G401 (cell line): Measurements from ENCODE around the gene MS4A5. TPM values are rescaled to one million over a fixed set of nuclear protein-coding genes. Genes with fewer than 3 reads are reported as not detected.

ENCODE experiments used
- DNase-seq: peaks from one replicate; pipeline ENCODE4 v3.0.0-alpha.2; 2015; ENCODE audit warnings: low spot score
- in situ Hi-C: cut with HindIII; loops from 2 replicates; pipeline ENCODE4 v1.10.0; 2016; ENCODE audit warnings: low sequenced_read_pairs, mixed read lengths
- total RNA-seq: library from RNA; depleted of rRNA; stranded (reverse); fragments of >200 nt; shearing (Covaris generic); gene quantifications from 2 replicates; pipeline ENCODE4 v1.2.3, GENCODE V29; 2014; rRNA removed

The MS4A5 gene
- total RNA-seq, 1 experiment from 2014 or later = not detected

- DNase-seq = no peak
- in situ Hi-C loops = no loop called here
These were observed 39.5 kb downstream of the MS4A5 start for GRCh38 chr11:60468829-60469228.

DNA sequence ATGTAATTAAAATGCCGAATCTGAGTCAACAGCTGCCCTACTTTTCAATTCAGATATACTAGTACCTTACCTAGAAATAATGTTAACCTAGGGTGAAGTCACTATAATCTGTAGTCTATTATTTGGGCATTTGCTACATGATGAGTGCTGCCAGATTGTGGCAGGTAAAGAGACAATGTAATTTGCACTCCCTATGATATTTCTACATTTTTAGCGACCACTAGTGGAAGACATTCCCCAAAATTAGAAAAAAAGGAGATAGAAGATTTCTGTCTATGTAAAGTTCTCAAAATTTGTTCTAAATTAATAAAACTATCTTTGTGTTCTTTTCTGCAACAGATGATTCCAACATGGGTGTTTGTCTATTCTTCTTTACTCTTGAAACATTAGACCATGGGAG lies 40.4 kb downstream of the MS4A5 start:
- DNase-seq = no peak
- in situ Hi-C loops = no loop called here

GRCh38 chr11:60477035-60477445 lies 47.7 kb downstream of the MS4A5 start:
- no peak for DNase-seq
- in situ Hi-C loops = no loop called here

- DNase-seq = no peak
- in situ Hi-C loops = no loop called here
These were observed 53.0 kb downstream of the MS4A5 start for GRCh38 chr11:60482361-60482760.

DNA sequence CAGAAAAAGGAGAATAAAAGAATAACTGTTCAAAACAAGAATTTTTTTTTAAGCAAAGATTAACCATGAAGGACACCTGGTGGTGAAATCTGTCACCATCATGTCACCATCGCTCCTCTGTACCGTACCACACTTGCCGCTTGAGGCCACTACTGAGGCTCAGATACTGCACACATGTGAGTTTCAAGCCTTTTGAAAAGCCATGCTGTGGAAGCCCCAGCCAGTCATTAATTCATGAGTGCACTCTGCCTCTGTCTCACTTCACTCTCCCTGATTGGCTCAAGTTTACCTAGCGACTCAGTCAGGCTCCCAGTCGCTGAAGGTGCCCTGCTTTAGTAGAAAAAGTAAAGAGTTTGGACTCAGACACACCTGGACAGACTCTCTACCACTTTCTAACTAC lies 56.6 kb downstream of the MS4A5 start:
- peak; percentile 3 for DNase-seq
- in situ Hi-C loops = no loop called here

GRCh38 chr11:60492488-60493009 lies 63.2 kb downstream of the MS4A5 start, which contains the start of gene MS4A12:
TSS of gene MS4A12 (plus strand) at chr11:60492778. CDS start at chr11:60497319, 4,541 bp downstream.
- DNase-seq = no peak
- in situ Hi-C loops = no loop called here

- DNase-seq = no peak
- in situ Hi-C loops = no loop called here
These were observed 64.1 kb downstream of the MS4A5 start for GRCh38 chr11:60493454-60493853.

Other genes starting within 250 kb of the MS4A5 start
- not detected in 2 replicates for gene MS4A6A, start 246.5 kb upstream of the MS4A5 start, total RNA-seq
- gene MS4A4E, start 186.4 kb upstream of the MS4A5 start, total RNA-seq = not detected in 2 replicates
- gene MS4A4A, start 148.9 kb upstream of the MS4A5 start, total RNA-seq = not detected in 2 replicates
- gene MS4A6E, start 102.3 kb upstream of the MS4A5 start, total RNA-seq = not detected in 2 replicates
- not detected in 2 replicates for gene MS4A7, start 51.0 kb upstream of the MS4A5 start, total RNA-seq
- not detected in 2 replicates for gene MS4A14, start 33.1 kb upstream of the MS4A5 start, total RNA-seq
- gene MS4A1, start 26.3 kb downstream of the MS4A5 start, total RNA-seq = not detected in 2 replicates
- not detected in 2 replicates for gene MS4A12, start 63.2 kb downstream of the MS4A5 start, total RNA-seq
- not detected in 2 replicates for gene MS4A13, start 85.8 kb downstream of the MS4A5 start, total RNA-seq